ENCODE measurements around the gene CFAP68. TPM values are rescaled to one million over a fixed set of nuclear protein-coding genes. Genes with fewer than 3 reads are reported as not detected.
A peak's percentile ranks its signal among the peaks of the same experiment; 100 is the strongest.

CFAP68 gene
- total RNA-seq, 1 experiment from 2014 or later, result 27.4 TPM

- H3K27ac ChIP-seq (ENCODE audit: low read length), result peak overlapping the region; percentile 24
- peaks cover 39% of the 10 kb centered on the region; the same call in 1 of the 2 replicates for H3K36me3 ChIP-seq (ENCODE audit: low read depth, low read length)
- H3K4me2 ChIP-seq (ENCODE audit: low read length), result peak overlapping the region; percentile 36
- no peaks in the 10 kb centered on the region for H3K9me2 ChIP-seq (replicated peaks; ENCODE audit: low read length)
- peak; percentile 68 for ATAC-seq
- intact Hi-C loops (cut with micrococcal nuclease), result no loop called here
- ChIA-PET CTCF (interaction anchor here (0.6 kb wide), 1 partner anchor 72 kb away, joined by 4 read pairs; no protein-coding TSS in a partner anchor), POLR2A (ENCODE audit: unreplicated experiment) (interaction anchor here (0.5 to 0.7 kb wide), 2 partner anchors 106 to 239 kb away, joined by 3 to 7 read pairs; no protein-coding TSS in a partner anchor)
- TF ChIP-seq EZH2phosphoT487 (IDR thresholded peaks at IDR 0.05; ENCODE audit: borderline replicate concordance, low read length), result no peak
- no peak for TF ChIP-seq CTCF (conservative IDR thresholded peaks at IDR 0.05; ENCODE audit: low read depth, low read length)
- TF ChIP-seq EZH2 (IDR thresholded peaks at IDR 0.05; ENCODE audit: low read length, unreplicated experiment), result no peak
- H3K27me3 ChIP-seq (ENCODE audit: low read length), result no peaks in the 10 kb centered on the region
- no peak overlapping the region for H2AFZ ChIP-seq (ENCODE audit: low read length)
- H3K79me2 ChIP-seq (ENCODE audit: low read length), result no peaks in the 10 kb centered on the region
- no peaks in the 10 kb centered on the region for H3K9me3 ChIP-seq (ENCODE audit: low read length)
- BruUV-seq (replicated peaks), result no TSS peak
- H3K4me3 ChIP-seq (ENCODE audit: low read length), result no peak overlapping the region
- H3F3A ChIP-seq (ENCODE audit: low read length, unreplicated experiment), result no peaks in the 10 kb centered on the region
- H4K20me1 ChIP-seq (ENCODE audit: low read length), result no peaks in the 10 kb centered on the region
- no peak overlapping the region for H3K9ac ChIP-seq (ENCODE audit: low read length)
- peaks cover 12% of the 10 kb centered on the region for H3K4me1 ChIP-seq (ENCODE audit: insufficient read depth, low read length)
- peak; percentile 61 for DNase-seq
Observed at GRCh38 chr11:111836721-111837120, 42.6 kb upstream of the CFAP68 start.

GRCh38 chr11:111837366-111837891, 41.9 kb upstream of the CFAP68 start:
- Histone ChIP-seq H3K36me3 (ENCODE audit: low read depth, low read length) (peaks cover 39% of the 10 kb centered on the region; the same call in 1 of the 2 replicates), H3K4me3 (ENCODE audit: low read length) (no peak overlapping the region), H3K4me2 (ENCODE audit: low read length) (peak overlapping the region; percentile 36; the same call in 1 of the 2 replicates), H3K9me3 (ENCODE audit: low read length) (no peaks in the 10 kb centered on the region), H3K9ac (ENCODE audit: low read length) (no peak overlapping the region), H3K9me2 (replicated peaks; ENCODE audit: low read length) (no peaks in the 10 kb centered on the region), H3K27ac (ENCODE audit: low read length) (peak overlapping the region; percentile 24; the same call in 1 of the 2 replicates), H3K27me3 (ENCODE audit: low read length) (no peaks in the 10 kb centered on the region), H3K79me2 (ENCODE audit: low read length) (no peaks in the 10 kb centered on the region), H3K4me1 (ENCODE audit: insufficient read depth, low read length) (peaks cover 12% of the 10 kb centered on the region), H3F3A (ENCODE audit: low read length, unreplicated experiment) (no peaks in the 10 kb centered on the region), H4K20me1 (ENCODE audit: low read length) (no peaks in the 10 kb centered on the region), H2AFZ (ENCODE audit: low read length) (no peak overlapping the region)
- BruUV-seq (replicated peaks), result no TSS peak
- POLR2A ChIA-PET (ENCODE audit: unreplicated experiment), result no interaction called here
- intact Hi-C loops (cut with micrococcal nuclease), result no loop called here
- DNase-seq, result no peak
- CTCF ChIA-PET, result interaction anchor here (0.6 kb wide), 1 partner anchor 72 kb away, joined by 4 read pairs; no protein-coding TSS in a partner anchor
- ATAC-seq, result no peak
- TF ChIP-seq CTCF (conservative IDR thresholded peaks at IDR 0.05; ENCODE audit: low read depth, low read length) (no peak), EZH2phosphoT487 (IDR thresholded peaks at IDR 0.05; ENCODE audit: borderline replicate concordance, low read length) (no peak), EZH2 (IDR thresholded peaks at IDR 0.05; ENCODE audit: low read length, unreplicated experiment) (no peak)

GRCh38 chr11:111838054-111838453, 41.3 kb upstream of the CFAP68 start:
- H3K4me2 ChIP-seq (ENCODE audit: low read length), result no peak overlapping the region

More at GRCh38 chr11:111838054-111838453, 41.3 kb upstream of the CFAP68 start:
- ATAC-seq (no peak), DNase-seq (no peak)
- intact Hi-C loops (cut with micrococcal nuclease), result no loop called here
- BruUV-seq (replicated peaks), result no TSS peak
- POLR2A ChIA-PET (ENCODE audit: unreplicated experiment), result no interaction called here
- H3K79me2 ChIP-seq (ENCODE audit: low read length), result no peaks in the 10 kb centered on the region
- H3K27ac ChIP-seq (ENCODE audit: low read length), result no peak overlapping the region
- H3K4me1 ChIP-seq (ENCODE audit: insufficient read depth, low read length), result peaks cover 12% of the 10 kb centered on the region
- H3K36me3 ChIP-seq (ENCODE audit: low read depth, low read length), result peaks cover 40% of the 10 kb centered on the region; the same call in 1 of the 2 replicates
- CTCF ChIA-PET, result no interaction called here
- no peak overlapping the region for H2AFZ ChIP-seq (ENCODE audit: low read length)
- no peaks in the 10 kb centered on the region for H3K9me2 ChIP-seq (replicated peaks; ENCODE audit: low read length)
- H3K27me3 ChIP-seq (ENCODE audit: low read length), result no peaks in the 10 kb centered on the region
- TF ChIP-seq EZH2 (IDR thresholded peaks at IDR 0.05; ENCODE audit: low read length, unreplicated experiment) (no peak), CTCF (conservative IDR thresholded peaks at IDR 0.05; ENCODE audit: low read depth, low read length) (no peak), EZH2phosphoT487 (IDR thresholded peaks at IDR 0.05; ENCODE audit: borderline replicate concordance, low read length) (no peak)
- H4K20me1 ChIP-seq (ENCODE audit: low read length), result no peaks in the 10 kb centered on the region
- no peak overlapping the region for H3K9ac ChIP-seq (ENCODE audit: low read length)
- no peaks in the 10 kb centered on the region for H3K9me3 ChIP-seq (ENCODE audit: low read length)
- H3F3A ChIP-seq (ENCODE audit: low read length, unreplicated experiment), result no peaks in the 10 kb centered on the region
- H3K4me3 ChIP-seq (ENCODE audit: low read length), result no peak overlapping the region

Measured in PC-3 (cell line).